Mesendoderm (in vitro differentiated cells): ENCODE data around the gene TBC1D4.

ENCODE experiments used
- DNase-seq: peaks from one replicate; pipeline ENCODE4 v3.0.0; 2013
- H2AK5ac ChIP-seq: 2 replicates; pipeline ENCODE4 v1.6.1; 2013; ENCODE audit warnings: low read length, inconsistent platforms
- H2BK120ac ChIP-seq: 2 replicates; pipeline ENCODE4 v1.6.1; 2013; ENCODE audit warnings: low read depth, mild to moderate bottlenecking, low read length, moderate library complexity, mixed read lengths
- H2BK15ac ChIP-seq: replicated peaks from 2 replicates; pipeline ENCODE4 v1.6.1; 2013; ENCODE audit warnings: low read depth, mild to moderate bottlenecking, moderate library complexity
- H2BK5ac ChIP-seq: 2 replicates; pipeline ENCODE4 v1.6.1; 2013; ENCODE audit warnings: low read length, inconsistent platforms
- H3K18ac ChIP-seq: 2 replicates; pipeline ENCODE4 v1.6.1; 2013; ENCODE audit warnings: mild to moderate bottlenecking, low read length, mixed read lengths
- H3K23ac ChIP-seq: one replicate; pipeline ENCODE4 v1.6.1; 2013; ENCODE audit warnings: low read length
- H3K27ac ChIP-seq: 2 replicates; pipeline ENCODE4 v1.5.1; 2013; ENCODE audit warnings: low read depth, mild to moderate bottlenecking, inconsistent platforms, low read length, moderate library complexity
- H3K27me3 ChIP-seq: 2 replicates; pipeline ENCODE4 v1.6.1; 2013; ENCODE audit warnings: low read length, control low read depth, mild to moderate bottlenecking, inconsistent platforms; ENCODE audit not compliant: insufficient read depth, poor library complexity
- H3K36me3 ChIP-seq: 2 replicates; pipeline ENCODE4 v1.6.1; 2013; ENCODE audit warnings: low read length, inconsistent platforms; ENCODE audit not compliant: control insufficient read depth, insufficient read depth
- H3K4ac ChIP-seq: one replicate; pipeline ENCODE4 v1.6.1; 2013; ENCODE audit warnings: low read depth, mild to moderate bottlenecking, low read length, moderate library complexity
- H3K4me1 ChIP-seq: 2 replicates; pipeline ENCODE4 v1.6.1; 2013; ENCODE audit warnings: low read depth, low read length, inconsistent platforms; ENCODE audit not compliant: control insufficient read depth
- H3K4me2 ChIP-seq: 2 replicates; pipeline ENCODE4 v1.6.1; 2013; ENCODE audit warnings: low read length
- H3K4me3 ChIP-seq: 2 replicates; pipeline ENCODE4 v1.5.1; 2013; ENCODE audit warnings: mild to moderate bottlenecking, low read length
- H3K56ac ChIP-seq: one replicate; pipeline ENCODE4 v1.6.1; 2013; ENCODE audit warnings: low read length
- H3K79me1 ChIP-seq: 2 replicates; pipeline ENCODE4 v1.6.1; 2013; ENCODE audit warnings: low read length, inconsistent platforms
- H3K79me2 ChIP-seq: 2 replicates; pipeline ENCODE4 v1.6.1; 2013; ENCODE audit warnings: mild to moderate bottlenecking, low read length; ENCODE audit not compliant: control insufficient read depth, insufficient read depth
- H3K9ac ChIP-seq: 2 replicates; pipeline ENCODE4 v1.6.1; 2013; ENCODE audit warnings: low read length, inconsistent platforms
- H4K5ac ChIP-seq: one replicate; pipeline ENCODE4 v1.6.1; 2013; ENCODE audit warnings: low read length
- H4K8ac ChIP-seq: one replicate; pipeline ENCODE4 v1.6.1; 2013; ENCODE audit warnings: low read depth, mild to moderate bottlenecking, control low read depth, low read length, moderate library complexity
- WGBS: extraction: QIAGEN DNeasy Blood & Tissue Kit; methylation state at CpG from one replicate; pipeline ENCODE4 v1.1.7; 2013; ENCODE audit warnings: low lambda C conversion rate, missing lambda C conversion rate; ENCODE audit not compliant: insufficient coverage; ENCODE audit errors: extremely low coverage; 5-methylcytosine and 5-hydroxymethylcytosine counted together

Gene TBC1D4

GRCh38 chr13:75491376-75491775 lies 9.4 kb upstream of the TBC1D4 start:
- no peaks in the 10 kb centered on the region for H3K4me1 ChIP-seq
- H3K36me3 ChIP-seq: no peaks in the 10 kb centered on the region
- H3K4me3 ChIP-seq: no peak overlapping the region
- H4K5ac ChIP-seq: no peak overlapping the region
- no peak overlapping the region for H3K56ac ChIP-seq
- H2BK15ac ChIP-seq: no peak overlapping the region
- DNase-seq: no peak
- WGBS: no CpG with 5 or more reads among the region's 2 CpGs
- H3K79me1 ChIP-seq: no peaks in the 10 kb centered on the region
- no peak overlapping the region for H3K27ac ChIP-seq
- no peak overlapping the region for H3K18ac ChIP-seq
- H3K4me2 ChIP-seq: no peak overlapping the region
- H3K27me3 ChIP-seq: no peaks in the 10 kb centered on the region
- H4K8ac ChIP-seq: no peak overlapping the region
- H2BK120ac ChIP-seq: no peak overlapping the region
- no peak overlapping the region for H3K4ac ChIP-seq
- H3K23ac ChIP-seq: no peak overlapping the region
- no peak overlapping the region for H3K9ac ChIP-seq
- no peaks in the 10 kb centered on the region for H3K79me2 ChIP-seq
- H2BK5ac ChIP-seq: no peak overlapping the region
- no peak overlapping the region for H2AK5ac ChIP-seq

- Histone ChIP-seq H3K4me1 (no peaks in the 10 kb centered on the region), H3K27me3 (no peaks in the 10 kb centered on the region), H3K4me3 (no peak overlapping the region), H2BK5ac (no peak overlapping the region), H3K27ac (no peak overlapping the region), H3K79me2 (no peaks in the 10 kb centered on the region), H3K9ac (no peak overlapping the region), H3K56ac (no peak overlapping the region), H2BK15ac (no peak overlapping the region), H3K23ac (no peak overlapping the region), H3K4me2 (no peak overlapping the region), H4K8ac (no peak overlapping the region), H3K18ac (no peak overlapping the region), H2BK120ac (no peak overlapping the region), H4K5ac (no peak overlapping the region), H3K79me1 (no peaks in the 10 kb centered on the region), H2AK5ac (no peak overlapping the region), H3K4ac (no peak overlapping the region), H3K36me3 (no peaks in the 10 kb centered on the region)
- WGBS: no CpG with 5 or more reads among the region's 10 CpGs
- no peak for DNase-seq
Observed at GRCh38 chr13:75489502-75490263, 7.7 kb upstream of the TBC1D4 start.

GRCh38 chr13:75486146-75487062 lies 4.4 kb upstream of the TBC1D4 start:
- H4K5ac ChIP-seq: no peak overlapping the region
- H2BK5ac ChIP-seq: no peak overlapping the region
- DNase-seq: peak; percentile 57
- H3K79me1 ChIP-seq: no peaks in the 10 kb centered on the region
- peak overlapping the region; percentile 45 for H3K56ac ChIP-seq
- H2BK120ac ChIP-seq: no peak overlapping the region
- no peak overlapping the region for H2BK15ac ChIP-seq
- no peak overlapping the region for H4K8ac ChIP-seq
- no peak overlapping the region for H2AK5ac ChIP-seq
- H3K18ac ChIP-seq: peak overlapping the region; percentile 4
- H3K4ac ChIP-seq: no peak overlapping the region
- no peaks in the 10 kb centered on the region for H3K4me1 ChIP-seq
- no peak overlapping the region for H3K4me2 ChIP-seq
- no peak overlapping the region for H3K27ac ChIP-seq
- WGBS: no CpG with 5 or more reads among the region's 5 CpGs
- no peaks in the 10 kb centered on the region for H3K36me3 ChIP-seq
- no peak overlapping the region for H3K9ac ChIP-seq
- H3K23ac ChIP-seq: no peak overlapping the region
- no peaks in the 10 kb centered on the region for H3K79me2 ChIP-seq
- H3K27me3 ChIP-seq: no peaks in the 10 kb centered on the region
- H3K4me3 ChIP-seq: no peak overlapping the region

- Histone ChIP-seq H3K4me3 (no peak overlapping the region), H3K23ac (no peak overlapping the region), H4K5ac (no peak overlapping the region), H4K8ac (no peak overlapping the region), H3K56ac (no peak overlapping the region), H3K79me2 (no peaks in the 10 kb centered on the region), H3K18ac (peak overlapping the region; percentile 4), H2BK15ac (no peak overlapping the region), H3K4me2 (no peak overlapping the region), H3K9ac (no peak overlapping the region), H3K4me1 (no peaks in the 10 kb centered on the region), H2BK120ac (no peak overlapping the region), H3K36me3 (no peaks in the 10 kb centered on the region), H2AK5ac (no peak overlapping the region), H3K79me1 (no peaks in the 10 kb centered on the region), H3K27ac (no peak overlapping the region), H2BK5ac (no peak overlapping the region), H3K4ac (no peak overlapping the region), H3K27me3 (no peaks in the 10 kb centered on the region)
- DNase-seq: peak; percentile 76
- no CpG with 5 or more reads among the region's 1 CpG for WGBS
Observed at GRCh38 chr13:75485286-75486062, 3.5 kb upstream of the TBC1D4 start.

GRCh38 chr13:75482820-75483079 lies 781 bp upstream of the TBC1D4 start:
- Histone ChIP-seq H2BK15ac (no peak overlapping the region), H3K18ac (no peak overlapping the region), H2BK120ac (no peak overlapping the region), H3K4me1 (no peaks in the 10 kb centered on the region), H3K4me2 (no peak overlapping the region), H2AK5ac (no peak overlapping the region), H3K27me3 (no peaks in the 10 kb centered on the region), H3K36me3 (no peaks in the 10 kb centered on the region), H3K27ac (no peak overlapping the region), H3K56ac (no peak overlapping the region), H3K4ac (no peak overlapping the region), H3K4me3 (no peak overlapping the region), H3K9ac (no peak overlapping the region), H2BK5ac (no peak overlapping the region), H4K5ac (no peak overlapping the region), H3K79me2 (peaks cover 1% of the 10 kb centered on the region), H3K23ac (no peak overlapping the region), H4K8ac (no peak overlapping the region), H3K79me1 (peaks cover 1% of the 10 kb centered on the region)
- DNase-seq: no peak
- WGBS: no CpG with 5 or more reads among the region's 1 CpG
